Dermis microvascular lymphatic vessel endothelial cell (primary cell): ENCODE data around the gene NDC1. TPM values are rescaled to one million over a fixed set of nuclear protein-coding genes. Genes with fewer than 3 reads are reported as not detected.
A peak's percentile ranks its signal among the peaks of the same experiment; 100 is the strongest.
"Not testable (repeated sequence)": the region's sequence is repeated elsewhere in the genome, so short reads cannot be mapped to it uniquely, and the experiment has no call there.

Experiments
- DNase-seq, 2 donors: peaks; one replicate each; pipeline versions ENCODE4 v3.0.0 to v3.0.0-alpha.2; 2010; ENCODE audit warnings: low read depth in 2 of 2
- total RNA-seq: library from RNA; depleted of rRNA; stranded (reverse); fragments of >200 nt; gene quantifications from 2 replicates; pipeline ENCODE4 v1.2.1, GENCODE V29; 2014

NDC1 gene
- total RNA-seq, 1 donor from 2014 or later, result 23.1 TPM

DNA sequence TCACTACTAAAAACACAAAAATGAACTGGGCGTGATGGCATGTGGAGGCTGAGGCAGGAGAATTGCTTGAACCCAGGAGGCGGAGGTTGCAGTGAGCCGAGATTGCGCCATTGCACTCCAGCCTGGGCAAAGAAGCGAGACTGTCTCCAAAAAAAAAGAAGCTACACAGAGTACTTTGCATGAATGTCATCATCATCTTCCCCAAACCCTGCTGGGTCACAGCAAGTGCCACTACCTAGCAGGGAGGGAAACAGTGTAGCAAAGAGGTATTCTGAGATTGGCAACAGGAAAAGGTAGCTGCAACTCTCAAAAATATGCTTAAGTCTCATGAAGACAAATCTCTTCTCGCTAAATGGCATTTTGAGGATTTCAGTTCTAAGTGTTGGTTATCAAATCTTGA is 12.8 kb downstream of the NDC1 start:
- DNase-seq, result no peak

DNA sequence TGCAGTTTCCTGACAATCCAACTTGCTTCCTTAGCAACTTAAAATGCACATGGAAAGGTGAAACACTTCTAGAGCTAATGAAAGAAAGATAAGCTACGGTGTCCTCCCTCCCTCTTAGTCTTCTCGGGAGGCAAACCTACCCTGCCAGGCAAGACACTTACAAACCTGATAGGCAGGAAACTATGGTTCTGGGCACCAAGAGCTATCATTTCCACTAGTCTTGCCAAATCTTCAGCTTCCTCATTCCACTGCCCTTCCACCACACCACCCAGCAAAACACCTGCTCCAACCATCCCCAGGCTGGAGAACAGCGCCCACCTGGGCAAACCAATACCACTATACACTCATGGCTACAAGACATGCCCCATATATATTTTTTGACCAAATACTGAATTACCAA is 15.2 kb downstream of the NDC1 start:
- no peak for DNase-seq

DNA sequence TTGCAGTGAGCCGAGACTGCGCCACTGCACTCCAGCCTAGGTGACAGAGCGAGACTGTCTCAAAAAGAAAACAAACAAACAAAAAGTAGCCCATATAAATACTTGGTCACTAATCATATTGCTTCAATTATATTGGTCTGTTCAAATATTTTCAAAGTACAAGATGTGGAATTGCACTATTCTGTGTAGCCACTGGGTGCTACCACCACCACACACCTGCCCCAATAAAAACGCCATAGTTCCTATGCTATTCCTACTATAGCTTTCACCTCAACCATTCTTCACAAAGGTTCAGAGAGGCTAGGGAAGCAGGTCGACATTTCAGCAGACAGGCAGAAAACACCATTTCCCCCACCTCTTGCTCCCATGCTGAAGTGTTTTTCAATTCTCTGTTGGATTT is 16.7 kb downstream of the NDC1 start:
- no peak for DNase-seq

DNA sequence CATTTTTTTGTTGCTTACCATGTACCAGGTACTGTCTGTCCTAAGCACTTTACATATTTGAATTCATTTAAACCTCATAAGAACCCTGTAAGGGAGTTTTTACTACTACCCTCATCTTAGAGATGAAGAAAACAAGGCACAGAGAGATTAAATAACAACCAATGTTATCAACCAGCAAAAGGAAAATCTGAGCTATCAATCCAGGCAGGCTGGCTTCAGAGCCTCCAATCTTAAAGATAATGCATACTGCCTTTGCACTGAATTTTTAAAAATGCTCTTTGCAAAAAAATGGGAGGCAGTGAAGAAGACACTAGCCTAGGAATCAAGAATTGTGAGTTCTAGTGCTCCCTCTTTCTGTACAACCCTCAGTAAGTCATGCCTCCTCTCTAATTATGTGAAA is 18.7 kb downstream of the NDC1 start:
- no peak for DNase-seq

DNA sequence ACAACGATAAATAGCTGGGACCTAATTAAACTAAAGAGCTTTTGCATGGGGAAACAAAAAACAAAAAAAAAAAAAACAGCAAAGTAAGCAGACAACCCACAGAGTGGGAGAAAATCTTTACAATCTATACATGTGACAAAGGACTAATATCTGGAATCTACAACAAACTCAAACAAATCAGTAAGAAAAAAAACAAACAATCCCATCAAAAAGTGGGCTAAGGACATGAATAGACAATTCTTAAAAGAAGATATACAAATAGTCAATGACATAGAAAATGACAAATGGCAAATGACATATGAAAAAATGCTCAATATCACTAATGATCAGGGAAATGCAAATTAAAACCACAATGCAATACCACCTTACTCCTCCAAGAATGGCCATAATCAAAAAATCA is 21.5 kb downstream of the NDC1 start:
- not testable (repeated sequence) for DNase-seq

DNA sequence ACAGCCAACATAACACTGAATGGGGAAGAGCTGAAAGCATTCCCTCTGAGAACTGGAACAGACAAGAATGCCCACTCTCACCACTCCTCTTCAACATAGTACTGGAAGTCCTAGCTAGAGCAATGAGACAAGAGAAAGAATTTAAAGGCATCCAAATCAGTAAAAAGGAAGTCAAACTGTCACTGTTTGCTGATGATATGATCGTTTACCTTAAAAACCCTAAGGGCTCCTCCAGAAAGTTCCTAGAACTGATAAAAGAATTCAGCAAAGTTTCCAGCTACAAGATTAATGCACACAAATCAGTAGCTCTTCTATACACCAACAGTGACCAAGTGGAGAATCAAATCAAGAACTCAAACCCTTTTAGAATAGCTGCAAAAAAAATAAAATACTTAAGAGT is 22.6 kb downstream of the NDC1 start:
- not testable (repeated sequence) for DNase-seq

DNA sequence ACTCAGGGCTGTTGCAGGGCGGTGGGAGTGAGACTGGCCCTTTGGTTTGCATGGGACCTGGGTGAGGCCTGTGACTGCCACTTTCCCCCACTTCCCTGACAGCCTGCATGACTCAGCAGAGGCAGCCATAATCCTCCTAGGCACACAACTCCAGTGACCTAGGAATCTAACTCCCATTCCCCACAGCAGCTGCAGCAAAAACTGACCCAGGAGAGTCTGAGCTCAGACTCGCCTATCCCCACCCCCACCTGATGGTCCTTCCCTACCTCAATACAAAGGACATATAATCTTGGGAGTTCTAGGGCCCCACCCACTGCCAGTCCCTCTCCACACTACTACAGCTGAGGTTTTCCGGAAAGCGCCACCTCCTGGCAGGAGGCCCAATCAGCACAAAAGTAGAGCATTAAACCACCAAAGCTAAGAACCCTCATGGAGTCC is 26.7 kb downstream of the NDC1 start:
- DNase-seq, result peak in 1 of 2 donors; percentile 16

DNA sequence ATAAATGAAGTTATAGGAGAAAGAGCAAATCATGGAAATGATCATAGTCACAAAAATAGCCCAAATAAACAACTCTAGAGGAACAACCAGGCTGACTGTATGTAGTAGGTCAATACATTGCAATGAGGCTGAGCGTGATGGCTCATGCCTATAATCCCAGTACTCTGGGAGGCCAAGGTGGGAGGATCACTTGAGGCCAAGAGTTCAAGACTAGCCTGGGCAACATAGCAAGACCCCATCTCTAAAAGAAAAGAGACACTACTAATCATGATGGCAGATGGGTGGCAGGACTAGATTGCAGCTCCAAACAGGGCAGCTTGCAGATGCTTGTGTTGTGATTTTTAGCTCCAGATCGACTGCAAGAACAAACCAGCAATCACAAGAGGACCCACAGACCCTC is 27.6 kb downstream of the NDC1 start:
- no peak for DNase-seq

DNA sequence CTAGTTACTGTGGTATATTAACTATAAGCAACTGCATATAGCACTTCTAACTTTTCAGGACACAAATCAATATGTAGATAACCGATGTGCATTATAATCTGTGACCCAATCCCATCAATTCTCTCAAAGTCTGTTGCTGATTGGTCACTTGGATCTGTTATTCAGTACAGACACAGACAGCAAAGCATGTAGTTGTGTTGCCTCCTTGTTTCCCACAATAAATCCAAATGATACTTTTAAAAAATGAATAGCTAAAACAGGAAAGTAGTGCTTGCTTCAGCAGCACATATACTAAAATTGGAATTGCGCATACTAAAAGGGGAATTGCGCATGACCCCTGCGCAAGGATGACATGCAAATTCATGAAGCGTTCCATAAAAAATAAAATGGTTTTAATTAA is 28.1 kb downstream of the NDC1 start:
- no peak for DNase-seq

DNA sequence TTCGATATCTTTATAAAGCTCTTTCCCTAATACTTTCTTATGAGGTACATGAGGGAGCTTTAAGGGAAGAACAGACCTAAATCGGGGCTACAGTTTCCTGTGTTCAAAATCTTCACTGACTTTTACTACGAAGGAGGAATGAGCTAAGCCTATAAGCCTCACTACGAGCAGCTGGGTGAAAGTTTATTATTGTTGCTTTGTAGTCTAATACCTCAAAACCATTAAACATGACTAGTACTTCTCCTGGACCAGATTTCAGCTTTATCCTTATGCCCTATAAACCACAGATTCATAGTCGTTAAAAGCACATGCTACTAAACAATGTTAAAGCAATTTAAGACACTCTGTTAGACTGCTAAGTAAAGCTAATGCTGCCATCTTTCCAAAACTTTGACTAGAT is 30.2 kb downstream of the NDC1 start:
- DNase-seq, result no peak

DNA sequence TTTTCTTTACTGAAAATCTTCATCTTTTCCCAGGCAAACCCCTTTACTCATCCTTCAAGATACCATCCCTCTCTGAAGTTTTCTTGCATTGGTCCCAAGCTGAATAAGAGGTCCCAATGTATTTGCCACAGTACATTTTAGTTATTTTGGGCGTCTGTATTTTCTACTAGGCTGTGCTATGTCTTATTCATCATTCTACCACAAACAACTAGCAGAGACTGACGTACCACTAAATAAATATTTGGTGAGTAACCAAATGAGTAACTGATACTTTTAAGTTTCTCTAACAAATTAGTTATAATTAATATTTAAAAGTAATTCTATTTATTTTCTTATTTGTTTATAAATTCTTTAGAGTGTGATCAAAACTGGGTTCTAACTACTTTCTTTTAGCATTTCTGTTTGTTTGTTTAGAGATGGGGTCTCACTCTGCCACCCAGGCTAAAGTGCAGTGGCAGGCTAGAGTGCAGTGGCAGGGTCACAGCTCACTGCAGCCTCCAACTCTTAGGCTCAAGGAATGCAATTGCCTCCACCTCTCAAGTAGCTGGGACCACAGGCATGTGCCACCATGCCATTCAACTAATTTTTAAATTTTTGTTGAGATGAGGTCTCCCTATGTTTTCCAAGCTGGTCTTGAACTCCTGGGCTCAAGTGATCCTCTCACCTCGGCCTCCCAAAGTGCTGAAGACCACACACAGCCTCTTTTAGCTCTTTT is 33.1 kb downstream of the NDC1 start:
- DNase-seq, result no peak

DNA sequence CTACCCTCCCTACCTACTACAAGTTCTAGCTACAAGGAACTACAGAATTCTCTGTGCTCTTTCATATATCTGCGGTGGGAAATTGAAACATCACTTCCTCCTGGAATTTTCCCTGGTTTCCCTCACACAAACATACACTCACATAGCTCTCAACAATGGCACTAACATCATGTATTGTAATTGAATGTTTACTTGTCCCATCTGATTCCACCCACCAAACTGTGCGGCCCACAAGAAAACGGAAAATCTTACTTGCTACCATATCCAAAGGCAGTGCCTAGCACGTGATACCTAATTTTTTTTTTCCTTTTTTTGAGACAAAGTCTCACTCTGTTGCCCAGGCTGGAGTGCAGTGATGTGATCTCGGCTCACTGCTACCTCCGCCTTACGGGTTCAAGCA is 33.9 kb downstream of the NDC1 start:
- DNase-seq, result peak; percentile 24 to 40

DNA sequence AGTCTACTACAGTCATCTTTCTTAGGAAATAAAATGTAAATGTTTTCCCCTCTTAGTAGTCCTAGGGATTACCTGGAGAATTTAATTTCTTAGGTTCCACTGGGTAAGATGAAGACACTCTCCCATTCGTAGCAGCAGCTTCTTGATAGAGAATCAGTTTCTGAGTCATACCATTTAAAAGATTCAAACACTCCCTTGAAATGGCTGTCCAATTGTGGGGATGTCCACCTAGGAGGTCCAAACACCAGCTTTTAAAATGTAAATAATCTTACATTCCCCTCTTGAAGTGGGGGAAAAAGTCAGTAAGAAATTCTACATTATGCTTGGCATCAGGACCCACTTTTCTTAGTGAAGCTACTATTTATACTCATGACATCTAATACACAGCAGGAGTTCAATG is 37.5 kb downstream of the NDC1 start:
- no peak for DNase-seq

DNA sequence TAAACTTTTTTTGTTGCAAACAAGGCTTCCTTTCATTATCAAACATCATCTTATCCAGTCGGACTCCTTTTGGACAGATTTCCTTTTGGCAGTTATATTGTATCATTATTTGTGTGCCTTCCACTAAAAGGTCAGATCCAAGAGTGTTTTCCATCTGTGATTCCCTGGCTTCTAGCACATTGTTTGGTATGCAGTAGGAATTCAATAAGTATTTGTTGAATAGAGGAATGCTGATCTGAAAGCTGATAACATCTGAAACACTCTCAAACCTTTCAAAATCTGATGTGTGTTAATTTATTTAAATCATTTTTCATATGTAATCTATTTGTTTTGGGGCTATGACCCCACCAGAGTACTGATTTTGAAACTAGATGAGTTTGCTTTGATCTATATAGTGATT is 39.0 kb downstream of the NDC1 start:
- peak in 1 of 2 donors; percentile 55 for DNase-seq

DNA sequence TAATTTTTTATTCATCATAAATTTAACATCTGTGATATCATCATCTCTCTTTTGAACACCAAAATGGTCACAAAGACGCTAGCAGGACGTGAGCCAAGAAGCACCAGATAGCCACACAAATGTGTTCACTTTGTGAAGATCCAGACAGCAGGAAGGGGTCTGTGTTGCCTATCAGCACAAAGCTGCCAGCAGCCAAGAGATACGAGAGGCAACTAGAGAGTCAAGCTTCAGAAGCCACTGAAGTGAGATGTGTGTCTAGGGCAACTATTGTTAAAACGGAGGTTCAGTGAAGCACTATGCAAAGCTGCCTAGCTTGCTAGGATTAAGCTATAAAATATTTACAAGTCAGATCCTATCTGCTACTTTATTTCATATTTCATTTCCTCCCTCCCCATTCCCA is 45.3 kb downstream of the NDC1 start:
- no peak for DNase-seq

DNA sequence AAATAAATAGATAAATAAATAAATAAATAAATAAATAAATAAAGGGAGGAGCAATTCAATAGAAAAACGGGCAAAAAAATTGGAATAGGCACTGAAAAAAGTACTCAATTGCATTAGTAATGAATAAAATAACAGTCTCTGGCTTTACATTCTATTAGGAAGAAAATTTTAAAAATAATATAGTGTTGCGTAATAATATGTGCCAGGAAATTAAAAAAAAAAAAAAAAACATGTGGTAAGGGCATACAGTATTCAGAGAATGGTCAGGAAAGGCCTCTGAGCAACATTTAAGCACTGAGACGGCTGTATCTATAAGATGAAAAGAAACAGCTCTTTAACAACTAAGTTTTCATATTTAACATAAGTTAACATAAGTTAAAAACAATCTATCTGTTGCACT is 50.4 kb downstream of the NDC1 start:
- no peak for DNase-seq

DNA sequence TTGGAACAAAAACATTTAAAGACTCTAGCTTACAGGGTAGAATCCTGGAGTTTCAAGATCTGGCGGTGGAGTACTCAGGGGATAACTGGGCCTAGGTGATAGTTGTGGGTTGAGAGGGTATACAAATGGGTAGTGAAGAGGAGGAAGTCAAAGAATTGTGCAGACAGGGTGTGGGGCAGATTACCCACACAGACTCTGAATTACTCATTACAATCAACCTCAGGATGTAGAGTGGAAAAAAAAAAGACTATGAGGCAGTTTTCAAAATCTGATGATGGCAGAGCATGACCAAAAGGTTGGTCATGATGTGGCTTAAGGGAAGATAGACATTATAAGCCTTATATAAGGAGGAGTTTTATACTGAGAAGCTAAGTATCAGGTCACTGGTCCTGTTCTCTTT is 55.0 kb downstream of the NDC1 start:
- DNase-seq, result no peak

DNA sequence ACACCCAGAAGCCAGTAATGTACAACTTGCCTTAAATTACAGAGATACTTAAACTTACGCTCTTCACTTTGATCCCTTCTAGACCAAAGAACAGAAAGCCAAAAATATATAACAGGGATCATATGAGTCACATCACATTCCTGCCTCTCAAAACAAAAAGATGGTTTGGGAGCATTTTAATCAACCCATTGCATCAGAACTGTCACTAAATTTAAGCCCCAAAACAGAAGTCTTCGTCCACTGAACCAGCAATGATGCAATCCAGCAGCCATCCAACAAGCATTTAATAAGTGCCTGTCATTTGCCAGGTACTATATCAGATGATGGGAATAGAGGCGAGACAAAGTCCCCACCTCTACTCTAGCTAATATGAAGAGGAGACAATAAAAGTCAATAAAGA is 56.4 kb downstream of the NDC1 start:
- no peak for DNase-seq

DNA sequence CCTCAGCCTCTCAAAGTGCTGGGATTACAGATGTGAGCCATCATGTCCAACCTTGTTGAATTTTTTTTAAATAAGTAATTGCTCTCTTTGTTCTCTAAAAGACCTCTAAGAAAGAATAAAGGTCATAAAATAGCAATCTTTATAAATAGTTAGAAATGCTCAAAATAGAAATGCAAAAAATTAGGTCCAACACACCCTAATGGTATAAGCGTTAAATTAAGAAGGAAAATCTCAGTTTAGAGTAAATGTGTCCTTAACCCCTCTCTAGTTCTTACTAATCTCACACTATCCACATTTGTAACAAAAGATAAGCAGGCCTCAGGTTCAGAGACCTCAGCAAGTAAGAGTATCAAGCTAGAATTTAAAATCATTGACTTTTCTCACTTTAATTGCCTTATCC is 60.8 kb downstream of the NDC1 start:
- DNase-seq, result no peak

DNA sequence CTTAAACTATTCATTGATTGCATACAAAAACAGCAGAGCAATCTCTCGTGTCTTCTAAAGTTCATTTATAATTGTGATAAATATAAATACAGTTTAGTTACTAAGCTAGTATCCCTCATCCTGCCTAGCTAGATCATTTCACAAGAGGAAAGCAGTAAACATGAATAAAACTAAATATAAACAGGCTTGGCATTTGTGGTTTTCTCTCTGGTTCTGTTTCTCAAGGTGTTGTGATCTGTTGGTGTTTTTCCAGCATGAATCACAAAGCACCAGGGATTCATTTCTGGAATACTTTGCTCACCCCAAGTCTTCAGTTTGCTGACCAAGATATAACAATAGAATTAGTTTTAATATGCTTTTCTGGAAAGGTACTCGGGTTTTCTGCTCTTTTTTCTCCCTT is 66.4 kb downstream of the NDC1 start:
- no peak for DNase-seq

DNA sequence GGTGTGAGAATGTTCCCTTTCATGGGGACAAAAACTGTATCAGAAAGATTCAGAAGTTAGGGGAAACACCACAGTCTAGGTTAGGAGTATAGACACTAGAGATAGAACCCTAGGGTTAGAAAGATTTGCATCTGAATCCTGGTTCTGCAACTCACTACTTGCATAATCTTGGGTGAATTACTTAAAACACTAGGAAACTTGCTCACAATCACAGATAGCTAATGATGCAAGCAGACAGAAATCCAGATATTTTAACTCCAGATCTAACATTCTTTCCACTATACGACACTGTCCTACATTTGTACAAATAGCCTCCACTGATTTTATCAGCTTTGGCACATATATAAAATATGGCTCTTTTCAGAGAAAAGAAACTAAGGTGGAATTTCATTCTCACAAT is 68.3 kb downstream of the NDC1 start:
- DNase-seq, result no peak

DNA sequence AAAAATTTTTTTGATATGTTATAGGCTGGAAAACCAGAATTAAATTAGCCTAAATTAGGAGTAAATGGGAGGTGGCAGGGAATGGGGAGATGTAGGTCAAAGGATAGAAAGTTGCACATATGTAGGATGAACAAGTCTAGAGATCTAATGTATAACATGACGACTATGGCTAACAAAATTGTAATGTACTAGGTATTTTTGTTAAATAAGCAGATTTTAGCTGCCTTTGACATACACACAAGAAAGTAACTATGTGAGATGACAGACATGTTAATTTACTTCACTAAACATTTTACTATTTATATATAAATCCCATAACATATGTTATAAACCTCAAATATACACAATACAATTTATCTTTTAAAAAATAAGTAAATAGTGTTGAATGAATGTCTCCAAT is 68.9 kb downstream of the NDC1 start:
- DNase-seq, result no peak

DNA sequence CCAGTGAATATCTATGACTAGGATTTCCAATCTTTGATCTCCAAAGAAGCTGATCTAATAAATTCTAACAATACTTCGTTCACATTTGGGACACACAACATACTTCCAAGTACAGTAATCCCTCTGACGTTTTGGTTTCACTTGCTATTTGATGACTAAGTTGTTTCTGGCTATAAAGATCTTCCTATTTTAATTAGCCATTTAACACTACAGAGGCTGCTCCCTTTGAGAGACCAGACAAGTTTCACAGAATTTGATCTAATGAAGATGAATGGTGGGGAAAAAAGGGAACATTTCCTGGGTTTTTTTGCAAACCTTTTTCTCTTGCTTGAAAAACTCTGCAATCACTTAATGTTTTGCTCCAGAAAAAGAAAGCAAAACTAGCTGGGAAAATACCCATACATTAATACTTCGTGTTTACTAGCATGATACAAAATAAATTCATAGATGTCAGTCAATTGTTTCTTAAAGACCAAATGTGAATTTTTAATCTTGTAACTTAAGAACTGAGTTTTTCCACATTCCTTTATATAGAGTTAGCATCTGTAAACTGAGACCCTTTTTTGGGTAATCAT is 71.2 kb downstream of the NDC1 start:
- peak; percentile 38 to 61 for DNase-seq
